K562 (cell line): ENCODE data around the gene MYO9A. TPM values are rescaled to one million over a fixed set of nuclear protein-coding genes. Genes with fewer than 3 reads are reported as not detected.

Experiments
- ATAC-seq: fragments of 200-7000 bp; cut with Tn5 transposase; 3 replicates; pipeline ENCODE4 v1.9.1; 2020; ENCODE audit warnings: moderate library complexity
- BruUV-seq: library from RNA; stranded (reverse); fragments of 400-500 nt; replicated peaks from 2 replicates; lab custom pipeline; 2021; lab: Mats Ljungman, UMichigan
- CTCF ChIA-PET: fragments of 300-600 bp; formaldehyde crosslinking; extraction: SDS; loops from one replicate; lab custom pipeline; 2021; ENCODE audit warnings: low intra/inter-chr PET ratio; lab: Yijun Ruan, JAX
- POLR2A ChIA-PET: fragments of 300-600, 350-650 bp; sonication (Branson Sonifier 250); formaldehyde crosslinking; extraction: SDS; loops from one replicate; lab custom pipeline; 2021; ENCODE audit warnings: antibody characterized with exemption, inconsistent platforms; lab: Yijun Ruan, JAX
- DNase-seq, 4 experiments: peaks; one replicate each; pipeline versions ENCODE4 v3.0.0 to v3.0.0-alpha.2; 2011 to 2018; ENCODE audit warnings: low spot score in 3 of 4, mixed read lengths in 3 of 4; ENCODE audit errors: extremely low read depth in 1 of 4
- FAIRE-seq: peaks from 2 replicates; lab custom pipeline; 2011; peaks lifted over from hg19 to GRCh38; lab: Jason Lieb, UNC
- H2AFZ ChIP-seq: 2 replicates; pipeline ENCODE4 v1.6.0; 2011; ENCODE audit warnings: low read depth, low read length, control low read depth, inconsistent platforms
- H3K27ac ChIP-seq: fragments of 200-600 bp; 3 replicates; pipeline ENCODE4 v1.8.0; 2011; ENCODE audit warnings: low read depth, mild to moderate bottlenecking, control low read depth, inconsistent platforms, low read length, moderate library complexity, mixed read lengths; ENCODE audit errors: extremely low read depth
- H3K27me3 ChIP-seq, 2 experiments: fragments of 300-600 bp in 1 of 2; 2 replicates in 1 of 2; 3 replicates in 1 of 2; pipeline versions ENCODE4 v1.6.0 to v1.8.0; 2011; ENCODE audit warnings: inconsistent platforms in 2 of 2, low read length in 2 of 2, mild to moderate bottlenecking in 1 of 2, mixed read lengths in 1 of 2, moderate library complexity in 1 of 2; ENCODE audit not compliant: control insufficient read depth in 2 of 2, insufficient read depth in 2 of 2
- H3K36me3 ChIP-seq: fragments of 300-600 bp; 3 replicates; pipeline ENCODE4 v1.8.0; 2011; ENCODE audit warnings: mild to moderate bottlenecking, low read length, inconsistent platforms; ENCODE audit not compliant: control insufficient read depth, insufficient read depth
- H3K4me1 ChIP-seq, 2 experiments: fragments of 200-600 bp in 1 of 2; replicated peaks in 1 of 2; 2 replicates in 1 of 2; 3 replicates in 1 of 2; pipeline versions ENCODE4 v1.5.1 to v1.8.0; 2011; ENCODE audit warnings: inconsistent platforms in 2 of 2, low read length in 2 of 2, mild to moderate bottlenecking in 1 of 2, mixed read lengths in 1 of 2, moderate library complexity in 1 of 2; ENCODE audit not compliant: control insufficient read depth in 2 of 2, insufficient read depth in 2 of 2
- H3K4me2 ChIP-seq: 2 replicates; pipeline ENCODE4 v1.6.1; 2011; ENCODE audit warnings: low read length, control low read depth, inconsistent platforms, mixed read lengths; ENCODE audit not compliant: insufficient read depth
- H3K4me3 ChIP-seq: fragments of 200-600 bp; sonication (generic), shearing (Covaris generic); 2 replicates; pipeline ENCODE4 v1.5.1; 2016; ENCODE audit warnings: control low read depth, inconsistent platforms
- H3K79me2 ChIP-seq: fragments of 200-600 bp; 3 replicates; pipeline ENCODE4 v1.8.0; 2011; ENCODE audit warnings: low read length, inconsistent platforms; ENCODE audit not compliant: control insufficient read depth, insufficient read depth
- H3K9ac ChIP-seq, 2 experiments: 2 replicates each; pipeline versions ENCODE4 v1.6.0 to v1.6.1; 2011; ENCODE audit warnings: low read depth in 2 of 2, low read length in 2 of 2, control low read depth in 1 of 2, inconsistent platforms in 1 of 2, mild to moderate bottlenecking in 1 of 2, mixed read lengths in 1 of 2; ENCODE audit not compliant: insufficient read depth in 1 of 2
- H3K9me1 ChIP-seq: one replicate; pipeline ENCODE4 v1.6.0; 2011; ENCODE audit warnings: inconsistent platforms, mild to moderate bottlenecking, low read length, moderate library complexity; ENCODE audit not compliant: control insufficient read depth, insufficient read depth
- H3K9me3 ChIP-seq: replicated peaks from 2 replicates; pipeline ENCODE4 v1.5.1; 2011; ENCODE audit warnings: low read depth, low read length, inconsistent platforms; ENCODE audit not compliant: control insufficient read depth, insufficient read depth
- H4K20me1 ChIP-seq: replicated peaks from 2 replicates; pipeline ENCODE4 v1.6.1; 2011; ENCODE audit warnings: low read length, inconsistent platforms, mixed read lengths; ENCODE audit not compliant: control insufficient read depth, insufficient read depth
- CTCF ChIP-seq, 3 experiments: IDR thresholded peaks in 2 of 3; conservative IDR thresholded peaks in 1 of 3; 2 replicates each; pipeline ENCODE4 v1.5.1; 2011 to 2012; ENCODE audit warnings: low read length in 3 of 3, mild to moderate bottlenecking in 3 of 3, control low read depth in 2 of 3, improper control_type of control experiment in 1 of 3, inconsistent platforms in 1 of 3, low read depth in 1 of 3, mixed read lengths in 1 of 3, moderate library complexity in 1 of 3; ENCODE audit not compliant: insufficient read depth in 2 of 3
- PCBP1 ChIP-seq: fragments of 200-400 bp; formaldehyde crosslinking; IDR thresholded peaks from 2 replicates; pipeline ENCODE4 v1.6.1; 2018; ENCODE audit warnings: mild to moderate bottlenecking, low read depth, low read length; ENCODE audit not compliant: poor library complexity, severe bottlenecking
- RAD21 ChIP-seq, 2 experiments: fragments of 250-450 bp in 1 of 2; fragments of 450-650 bp in 1 of 2; sonication (Bioruptor Pico) in 1 of 2; formaldehyde crosslinking in 1 of 2; IDR thresholded peaks in 1 of 2; conservative IDR thresholded peaks in 1 of 2; 2 replicates each; pipeline versions ENCODE4 v1.4.0 to v1.8.0; 2020 to 2022; ENCODE audit warnings: mild to moderate bottlenecking in 2 of 2, moderate library complexity in 1 of 2
- REST ChIP-seq, 2 experiments: fragments of 450-650 bp; formaldehyde crosslinking in 1 of 2; IDR thresholded peaks; 2 replicates each; pipeline versions ENCODE4 v1.4.0 to v1.6.1; 2014 to 2020; ENCODE audit warnings: mild to moderate bottlenecking in 2 of 2, borderline replicate concordance in 1 of 2, low read depth in 1 of 2
- ZBTB5 ChIP-seq: fragments of 450-650 bp; IDR thresholded peaks from 2 replicates; pipeline ENCODE4 v1.6.1; 2017; ENCODE audit warnings: antibody characterized with exemption
- WGBS: fragments of 100-300 bp; shearing (Covaris generic); methylation state at CpG from one replicate; pipeline ENCODE4 v1.1.6; 2016; ENCODE audit warnings: low coverage, mixed read lengths; ENCODE audit not compliant: insufficient coverage; ENCODE audit errors: missing lambda C conversion rate; 5-methylcytosine and 5-hydroxymethylcytosine counted together
- in situ Hi-C: fragments of 300-500 bp; cut with MboI; formaldehyde crosslinking; loops from 4 replicates; pipeline ENCODE4 v1.15.0; 2018; ENCODE audit warnings: inconsistent platforms, mixed read lengths
- intact Hi-C: fragments of 100-400 bp; cut with micrococcal nuclease; formaldehyde crosslinking; loops from 2 replicates; pipeline ENCODE4 v1.14.2; 2022
- polyA plus RNA-seq, 8 experiments: library from polyadenylated mRNA; depleted of rRNA in 4 of 8; stranded (reverse) in 5 of 8; unstranded in 3 of 8; fragments of >200 nt; fragmentation: Nextera tagmentation in 2 of 8; fragmentation: Illumina TruSeq in 1 of 8; extraction: Ambion mirVana in 2 of 8; extraction: Trizol in 1 of 8; gene quantifications; 2 replicates each; pipeline versions ENCODE4 v1.2.1 to v1.2.3, GENCODE V29; 2011 to 2014; ENCODE audit warnings: inconsistent platforms in 1 of 8, missing spikeins in 1 of 8
- total RNA-seq, 7 experiments: library from RNA; depleted of rRNA in 6 of 7; stranded (reverse); fragments of >200 nt in 6 of 7; fragmentation: Illumina TruSeq in 2 of 7; extraction: Trizol in 2 of 7; gene quantifications; 2 replicates each; pipeline versions ENCODE4 v1.2.1 to v1.2.3, GENCODE V29; 2011 to 2021; ENCODE audit warnings: low replicate concordance in 1 of 7

MYO9A gene
- total and polyA plus RNA-seq, 9 of the 15 experiments (the other 6 are each of a cell fraction or from before 2014, with no cell fraction given): 1.9 to 15.4 (median 5.8) TPM

GRCh38 chr15:71800835-71801745, 316.9 kb downstream of the MYO9A start:
- H3K9me3 ChIP-seq: no peaks in the 10 kb centered on the region
- POLR2A ChIA-PET: no interaction called here
- no TSS peak for BruUV-seq
- WGBS: 11% methylated on average over 17 of the region's 17 CpGs
- no peaks in the 10 kb centered on the region for H3K36me3 ChIP-seq
- in situ Hi-C loops (loop anchor here (5.0 kb wide), 1 partner anchor 54 kb away; no protein-coding TSS in a partner anchor), intact Hi-C loops (loop anchor here (2.0 to 10.0 kb wide), 3 partner anchors 56 to 416 kb away; no protein-coding TSS in a partner anchor)
- peak; percentile 48 for FAIRE-seq
- CTCF ChIA-PET: interaction anchor here (0.7 to 1.6 kb wide), 3 partner anchors 57 to 1122 kb away, joined by 3 to 23 read pairs (median 6); no protein-coding TSS in a partner anchor
- H3K4me2 ChIP-seq: no peak overlapping the region
- H3K9ac ChIP-seq: no peak overlapping the region
- H2AFZ ChIP-seq: no peak overlapping the region
- peaks cover 3 to 25% of the 10 kb centered on the region in 2 experiments; a peak in 2 of 5 replicates for H3K27me3 ChIP-seq
- no peaks in the 10 kb centered on the region for H3K9me1 ChIP-seq
- peak; percentile 46 to 57 (median 54) for DNase-seq
- peaks cover 0 to 8% of the 10 kb centered on the region in 2 experiments; a peak in 2 of 5 replicates for H3K4me1 ChIP-seq
- peak; percentile 87 for ATAC-seq
- H3K79me2 ChIP-seq: no peaks in the 10 kb centered on the region
- H3K4me3 ChIP-seq: no peak overlapping the region
- H3K27ac ChIP-seq: no peak overlapping the region
- H4K20me1 ChIP-seq: no peaks in the 10 kb centered on the region
- TF ChIP-seq REST (IDR thresholded peaks at IDR 0.05; ENCODE audit: borderline replicate concordance) (peak; percentile 56; the same call in 1 of the 2 replicates), REST (CRISPR knock-in tag; IDR thresholded peaks at IDR 0.05; ENCODE audit: low read depth) (no peak), PCBP1 (no peak), RAD21 (CRISPR knock-in tag; conservative IDR thresholded peaks at IDR 0.05 in 1 of 2, IDR thresholded peaks at IDR 0.05 in 1 of 2) (peak; percentile 75 to 83), ZBTB5 (no peak), CTCF (IDR thresholded peaks at IDR 0.05 in 2 of 3, conservative IDR thresholded peaks at IDR 0.05 in 1 of 3; ENCODE audit: insufficient read depth in 2 of 3, low read depth in 1 of 3, low read length in 3 of 3) (peak; percentile 61 to 88 (median 74))
